HEK293 (cell line): ENCODE results near the gene CHST5.

Source experiments
- CTCF ChIP-seq: fragments of 450-650 bp; formaldehyde crosslinking; IDR thresholded peaks from 2 replicates; pipeline ENCODE4 v1.5.1; 2016; ENCODE audit warnings: missing biosample characterization, missing genetic modification characterization
- GFI1B ChIP-seq: fragments of 450-650 bp; formaldehyde crosslinking; IDR thresholded peaks from 2 replicates; pipeline ENCODE4 v1.5.1; 2016; ENCODE audit warnings: missing biosample characterization, missing genetic modification characterization
- ZBTB11 ChIP-seq: fragments of 450-650 bp; formaldehyde crosslinking; conservative IDR thresholded peaks from 2 replicates; pipeline ENCODE4 v1.5.1; 2016; ENCODE audit warnings: low read depth, missing biosample characterization, missing genetic modification characterization
- ZNF10 ChIP-seq: fragments of 450-650 bp; formaldehyde crosslinking; IDR thresholded peaks from 2 replicates; pipeline ENCODE4 v1.5.1; 2017; ENCODE audit warnings: missing biosample characterization, missing genetic modification characterization
- ZNF274 ChIP-seq, 2 experiments: fragments of 200-500 bp in 1 of 2; fragments of 450-650 bp in 1 of 2; sonication (Bioruptor generic) in 1 of 2; formaldehyde crosslinking in 1 of 2; IDR thresholded peaks; 2 replicates each; pipeline versions ENCODE4 v1.5.1 to v1.6.1; 2014 to 2016; ENCODE audit warnings: borderline replicate concordance in 1 of 2, inconsistent platforms in 1 of 2, low read length in 1 of 2, missing biosample characterization in 1 of 2, missing genetic modification characterization in 1 of 2
- ZNF280C ChIP-seq: fragments of 450-650 bp; formaldehyde crosslinking; IDR thresholded peaks from 2 replicates; pipeline ENCODE4 v1.5.1; 2016; ENCODE audit warnings: missing biosample characterization, missing genetic modification characterization
- ZNF843 ChIP-seq: fragments of 450-650 bp; formaldehyde crosslinking; IDR thresholded peaks from 2 replicates; pipeline ENCODE4 v1.5.1; 2016; ENCODE audit warnings: missing biosample characterization, missing genetic modification characterization

GRCh38 chr16:75479421-75479990 lies 56.4 kb downstream of the CHST5 start:
- TF ChIP-seq CTCF (tag by site-specific recombination) (no peak), GFI1B (no peak), ZNF10 (tag by site-specific recombination) (no peak), ZBTB11 (tag by site-specific recombination) (no peak), ZNF280C (tag by site-specific recombination) (no peak), ZNF274 (IDR thresholded peaks at IDR 0.05; ENCODE audit: low read length) (no peak), ZNF274 (tag by site-specific recombination; IDR thresholded peaks at IDR 0.05; ENCODE audit: borderline replicate concordance) (no peak), ZNF843 (tag by site-specific recombination) (no peak)
